Lower leg skin (tissue), 3 donors: Measurements from ENCODE around the gene SPOCK1.

Experiments used
- POLR2A ChIP-seq, 2 donors: fragments of 450-650 bp; IDR thresholded peaks; one replicate each; pipeline ENCODE4 v1.6.1; 2016 to 2017; ENCODE audit warnings: antibody characterized with exemption in 2 of 2, mild to moderate bottlenecking in 1 of 2, moderate library complexity in 1 of 2
- TF ChIP-seq, protein P1 (sequence below), 3 donors: fragments of 450-650 bp; IDR thresholded peaks; one replicate each; pipeline ENCODE4 v1.5.1; 2016; ENCODE audit warnings: antibody characterized with exemption in 3 of 3, mild to moderate bottlenecking in 3 of 3, moderate library complexity in 2 of 3

DNA sequence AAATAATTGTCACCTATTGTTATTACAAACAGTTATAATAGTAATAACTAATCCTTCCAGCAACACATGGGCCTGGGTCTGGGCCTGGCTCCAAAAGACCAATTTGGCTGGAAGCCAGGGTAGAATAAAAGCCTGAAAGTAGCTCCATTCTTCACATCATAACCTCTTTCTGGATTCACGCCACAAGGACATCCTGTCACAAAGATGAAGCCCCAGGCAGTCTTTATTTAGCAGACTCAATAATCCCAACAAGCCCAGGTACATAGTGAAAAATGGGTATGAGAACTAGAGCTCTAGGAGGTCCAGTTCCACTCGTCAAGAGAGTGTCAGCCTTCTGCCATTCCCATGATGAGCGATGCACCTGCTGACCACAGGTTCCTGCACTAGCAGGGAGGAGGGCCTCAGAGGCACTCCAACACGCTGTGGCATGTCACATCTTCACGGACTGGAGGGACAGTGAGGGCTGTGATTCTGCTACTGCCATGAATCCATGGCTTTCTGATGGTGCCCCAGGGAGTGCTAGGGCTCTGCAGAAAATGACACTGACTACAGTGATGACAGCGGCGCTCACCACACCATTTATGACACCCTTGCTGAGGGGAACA is 124.9 kb downstream of the SPOCK1 start:
- TF ChIP-seq, protein P1, sequence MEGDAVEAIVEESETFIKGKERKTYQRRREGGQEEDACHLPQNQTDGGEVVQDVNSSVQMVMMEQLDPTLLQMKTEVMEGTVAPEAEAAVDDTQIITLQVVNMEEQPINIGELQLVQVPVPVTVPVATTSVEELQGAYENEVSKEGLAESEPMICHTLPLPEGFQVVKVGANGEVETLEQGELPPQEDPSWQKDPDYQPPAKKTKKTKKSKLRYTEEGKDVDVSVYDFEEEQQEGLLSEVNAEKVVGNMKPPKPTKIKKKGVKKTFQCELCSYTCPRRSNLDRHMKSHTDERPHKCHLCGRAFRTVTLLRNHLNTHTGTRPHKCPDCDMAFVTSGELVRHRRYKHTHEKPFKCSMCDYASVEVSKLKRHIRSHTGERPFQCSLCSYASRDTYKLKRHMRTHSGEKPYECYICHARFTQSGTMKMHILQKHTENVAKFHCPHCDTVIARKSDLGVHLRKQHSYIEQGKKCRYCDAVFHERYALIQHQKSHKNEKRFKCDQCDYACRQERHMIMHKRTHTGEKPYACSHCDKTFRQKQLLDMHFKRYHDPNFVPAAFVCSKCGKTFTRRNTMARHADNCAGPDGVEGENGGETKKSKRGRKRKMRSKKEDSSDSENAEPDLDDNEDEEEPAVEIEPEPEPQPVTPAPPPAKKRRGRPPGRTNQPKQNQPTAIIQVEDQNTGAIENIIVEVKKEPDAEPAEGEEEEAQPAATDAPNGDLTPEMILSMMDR (IDR thresholded peaks at IDR 0.05): no peak
- no peak for TF ChIP-seq POLR2A (IDR thresholded peaks at IDR 0.05)
